ENCODE measurements around the gene NTRK3.

DNA sequence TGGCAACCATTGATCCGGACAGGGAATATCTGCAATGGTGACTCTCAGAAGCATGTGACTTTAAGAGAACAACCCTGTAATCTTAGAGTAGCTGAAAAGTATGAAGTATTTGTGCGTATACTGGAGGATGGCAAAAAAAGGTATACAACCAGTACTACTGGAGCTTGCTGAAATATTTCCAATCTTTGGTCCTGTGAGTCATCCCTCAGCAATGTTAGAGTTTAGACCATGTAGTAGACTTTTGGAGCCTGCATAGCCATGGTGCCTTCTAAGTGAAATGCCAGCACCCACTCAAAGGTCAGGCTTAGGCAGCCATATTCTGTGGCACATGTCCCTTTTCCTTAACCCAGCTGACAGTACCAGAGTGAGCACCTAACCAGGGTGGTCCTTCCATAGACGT lies 429.4 kb downstream of the NTRK3 start:
- no peak for TF ChIP-seq POLR2A (IDR thresholded peaks at IDR 0.05; ENCODE audit: low read length)
- no peak for TF ChIP-seq GATA1 (IDR thresholded peaks at IDR 0.05; ENCODE audit: low read depth, low read length)

Data from erythroblast (primary cell).